GM12878 (cell line): ENCODE data around the gene CSDE1. TPM values are rescaled to one million over a fixed set of nuclear protein-coding genes. Genes with fewer than 3 reads are reported as not detected.

ENCODE experiments used
- ATAC-seq: fragments of 200-7000 bp; cut with Tn5 transposase; 3 replicates; pipeline ENCODE4 v1.9.1; 2020; ENCODE audit warnings: mild to moderate bottlenecking, moderate library complexity
- BruUV-seq: library from RNA; stranded (reverse); fragments of 400-500 nt; replicated peaks from 2 replicates; lab custom pipeline; 2021; lab: Mats Ljungman, UMichigan
- CTCF ChIA-PET: fragments of 300-600 bp; sonication (Branson Sonifier 250); formaldehyde crosslinking; extraction: SDS; loops from one replicate; lab custom pipeline; 2021; ENCODE audit warnings: inconsistent platforms; lab: Yijun Ruan, JAX
- POLR2A ChIA-PET: fragments of 350-600 bp; formaldehyde crosslinking; extraction: SDS; loops from one replicate; lab custom pipeline; 2021; ENCODE audit warnings: inconsistent platforms; lab: Charles Lee
- RAD21 ChIA-PET: fragments of 300-600 bp; sonication (Branson Sonifier 250); formaldehyde crosslinking; loops from one replicate; lab custom pipeline; 2023; ENCODE audit warnings: antibody characterized with exemption; ENCODE audit not compliant: unreplicated experiment; lab: Charles Lee
- SMC1A ChIA-PET: fragments of 300-600 bp; sonication (Branson Sonifier 250); formaldehyde crosslinking; loops from one replicate; lab custom pipeline; 2023; ENCODE audit not compliant: unreplicated experiment, uncharacterized antibody; lab: Charles Lee
- DNase-seq: peaks from one replicate; pipeline ENCODE4 v3.0.0-alpha.2; 2011; ENCODE audit warnings: low read depth, low spot score
- FAIRE-seq: peaks from 3 replicates; lab custom pipeline; 2011; peaks lifted over from hg19 to GRCh38; lab: Jason Lieb, UNC
- H2AFZ ChIP-seq: 2 replicates; pipeline ENCODE4 v1.6.0; 2011; ENCODE audit warnings: low read depth, low read length, control low read depth; ENCODE audit not compliant: control insufficient read depth
- H3K27ac ChIP-seq: 2 replicates; pipeline ENCODE4 v1.5.1; 2011; ENCODE audit warnings: control low read depth; ENCODE audit not compliant: control insufficient read depth, insufficient read depth
- H3K27me3 ChIP-seq, 2 experiments: replicated peaks in 1 of 2; 2 replicates each; pipeline versions ENCODE4 v1.6.0 to v1.6.1; 2011; ENCODE audit warnings: low read length in 1 of 2; ENCODE audit not compliant: control insufficient read depth in 2 of 2, insufficient read depth in 2 of 2
- H3K36me3 ChIP-seq, 2 experiments: 2 replicates each; pipeline ENCODE4 v1.5.1; 2011; ENCODE audit warnings: low read length in 1 of 2; ENCODE audit not compliant: control insufficient read depth in 2 of 2, insufficient read depth in 2 of 2
- H3K4me1 ChIP-seq: 2 replicates; pipeline ENCODE4 v1.6.1; 2011; ENCODE audit warnings: mild to moderate bottlenecking, low read length, moderate library complexity, mixed read lengths; ENCODE audit not compliant: control insufficient read depth, insufficient read depth
- H3K4me2 ChIP-seq: 2 replicates; pipeline ENCODE4 v1.6.0; 2011; ENCODE audit warnings: control low read depth; ENCODE audit not compliant: control insufficient read depth, insufficient read depth
- H3K4me3 ChIP-seq: fragments of 200-600 bp; sonication (generic); 2 replicates; pipeline ENCODE4 v1.5.1; 2016
- H3K79me2 ChIP-seq: 2 replicates; pipeline ENCODE4 v1.6.0; 2011; ENCODE audit warnings: low read length; ENCODE audit not compliant: control insufficient read depth, insufficient read depth
- H3K9ac ChIP-seq: 2 replicates; pipeline ENCODE4 v1.8.0; 2011; ENCODE audit warnings: low read length, control low read depth, mixed read lengths; ENCODE audit not compliant: control insufficient read depth, insufficient read depth
- H3K9me3 ChIP-seq: replicated peaks from 3 replicates; pipeline ENCODE4 v1.5.1; 2011; ENCODE audit warnings: mild to moderate bottlenecking, low read length; ENCODE audit not compliant: control insufficient read depth, insufficient read depth
- H4K20me1 ChIP-seq: 2 replicates; pipeline ENCODE4 v1.6.0; 2011; ENCODE audit not compliant: control insufficient read depth, insufficient read depth
- CBX5 ChIP-seq: sonication (generic); IDR thresholded peaks from 2 replicates; pipeline ENCODE4 v1.6.1; 2016; ENCODE audit warnings: low read depth, moderate library complexity, mild to moderate bottlenecking, inconsistent platforms
- NFYA ChIP-seq: IDR thresholded peaks from 2 replicates; pipeline ENCODE4 v1.6.1; 2011; ENCODE audit warnings: low read depth, mild to moderate bottlenecking, low read length, improper control_type of control experiment, borderline replicate concordance
- RAD21 ChIP-seq: IDR thresholded peaks from 2 replicates; pipeline ENCODE4 v1.6.1; 2011; ENCODE audit warnings: mild to moderate bottlenecking, low read depth, low read length, moderate library complexity; ENCODE audit not compliant: insufficient read depth
- RB1 ChIP-seq: fragments of 450-650 bp; formaldehyde crosslinking; IDR thresholded peaks from 2 replicates; pipeline ENCODE4 v1.6.1; 2017; ENCODE audit warnings: mild to moderate bottlenecking, borderline replicate concordance
- WGBS: methylation state at CpG from one replicate; pipeline ENCODE4 v1.1.6; 2016; ENCODE audit warnings: low lambda C conversion rate; ENCODE audit not compliant: insufficient replicate concordance, insufficient coverage; ENCODE audit errors: missing lambda C conversion rate; 5-methylcytosine and 5-hydroxymethylcytosine counted together
- in situ Hi-C: fragments of 300-500 bp; cut with MboI; formaldehyde crosslinking; loops from 9 replicates; pipeline ENCODE4 v1.14.3; 2018; ENCODE audit warnings: mixed read lengths
- intact Hi-C: fragments of 100-400 bp; cut with micrococcal nuclease; formaldehyde crosslinking; loops from one replicate; pipeline ENCODE4 v1.14.2; 2022; ENCODE audit not compliant: unreplicated experiment
- polyA plus RNA-seq, 11 experiments: library from polyadenylated mRNA; depleted of rRNA in 4 of 11; unstranded in 6 of 11; stranded (reverse) in 5 of 11; fragments of >200 nt; fragmentation: Nextera tagmentation in 4 of 11; fragmentation: Illumina TruSeq in 1 of 11; extraction: Ambion mirVana in 4 of 11; extraction: Trizol in 1 of 11; gene quantifications; 1 replicate in 1 of 11; 2 replicates in 10 of 11; pipeline versions ENCODE4 v1.2.1 to v1.2.3, GENCODE V29; 2011 to 2016; ENCODE audit warnings: inconsistent platforms in 2 of 11, missing spikeins in 2 of 11, low read depth in 1 of 11
- total RNA-seq, 4 experiments: library from RNA; depleted of rRNA in 3 of 4; stranded (reverse); fragments of >200 nt in 3 of 4; fragmentation: Illumina TruSeq in 1 of 4; extraction: Trizol in 1 of 4; gene quantifications; 2 replicates each; pipeline versions ENCODE4 v1.2.1 to v1.2.3, GENCODE V29; 2013 to 2021
- TF ChIP-seq, protein P1 (sequence below): fragments of 450-650 bp; IDR thresholded peaks from 2 replicates; pipeline ENCODE4 v1.6.1; 2016; ENCODE audit warnings: mild to moderate bottlenecking
- TF ChIP-seq, protein P2 (sequence below): IDR thresholded peaks from 2 replicates; pipeline ENCODE4 v1.6.1; 2012; ENCODE audit warnings: low read depth, low read length, improper control_type of control experiment
- TF ChIP-seq, protein P3 (sequence below): IDR thresholded peaks from 2 replicates; pipeline ENCODE4 v1.6.1; 2012; ENCODE audit warnings: low read depth, low read length, improper control_type of control experiment

The CSDE1 gene
- total and polyA plus RNA-seq, 10 of the 15 experiments (the other 5 are each of a cell fraction or from before 2014, with no cell fraction given), result 130 to 390 (median 246) TPM

DNA sequence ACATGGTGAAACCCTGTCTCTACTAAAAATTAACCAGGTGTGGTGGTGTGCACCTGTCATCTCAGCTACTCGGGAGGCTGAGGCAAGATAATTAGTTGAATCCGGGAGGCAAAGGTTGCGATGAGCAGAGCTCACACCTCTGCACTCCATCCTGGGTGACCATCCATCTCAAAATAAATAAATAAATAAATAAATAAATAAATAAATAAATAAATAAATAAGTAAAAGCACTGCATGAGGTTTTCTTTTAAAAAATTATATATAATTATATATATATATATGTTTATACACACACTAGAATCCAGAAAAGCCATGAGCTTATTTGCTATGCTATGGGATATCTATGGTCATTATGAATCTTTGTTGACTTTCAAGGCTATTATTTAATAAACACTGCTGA is 64.8 kb downstream of the CSDE1 start:
- ATAC-seq, result no peak
- ChIA-PET RAD21 (no interaction called here), SMC1A (interaction anchor here (1.0 to 1.5 kb wide), 2 partner anchors 19 to 345 kb away, joined by 3 read pairs; no protein-coding TSS in a partner anchor)
- no peaks in the 10 kb centered on the region for H3K27me3 ChIP-seq
- no peak overlapping the region for H3K4me3 ChIP-seq
- H3K4me1 ChIP-seq, result no peaks in the 10 kb centered on the region
- BruUV-seq, result no TSS peak
- WGBS, result 79% methylated on average over 3 of the region's 3 CpGs
- TF ChIP-seq NFYA (no peak), RB1 (no peak), RAD21 (no peak), CBX5 (no peak)
- TF ChIP-seq, protein P1, sequence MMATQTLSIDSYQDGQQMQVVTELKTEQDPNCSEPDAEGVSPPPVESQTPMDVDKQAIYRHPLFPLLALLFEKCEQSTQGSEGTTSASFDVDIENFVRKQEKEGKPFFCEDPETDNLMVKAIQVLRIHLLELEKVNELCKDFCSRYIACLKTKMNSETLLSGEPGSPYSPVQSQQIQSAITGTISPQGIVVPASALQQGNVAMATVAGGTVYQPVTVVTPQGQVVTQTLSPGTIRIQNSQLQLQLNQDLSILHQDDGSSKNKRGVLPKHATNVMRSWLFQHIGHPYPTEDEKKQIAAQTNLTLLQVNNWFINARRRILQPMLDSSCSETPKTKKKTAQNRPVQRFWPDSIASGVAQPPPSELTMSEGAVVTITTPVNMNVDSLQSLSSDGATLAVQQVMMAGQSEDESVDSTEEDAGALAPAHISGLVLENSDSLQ, result no peak
- TF ChIP-seq, protein P2, sequence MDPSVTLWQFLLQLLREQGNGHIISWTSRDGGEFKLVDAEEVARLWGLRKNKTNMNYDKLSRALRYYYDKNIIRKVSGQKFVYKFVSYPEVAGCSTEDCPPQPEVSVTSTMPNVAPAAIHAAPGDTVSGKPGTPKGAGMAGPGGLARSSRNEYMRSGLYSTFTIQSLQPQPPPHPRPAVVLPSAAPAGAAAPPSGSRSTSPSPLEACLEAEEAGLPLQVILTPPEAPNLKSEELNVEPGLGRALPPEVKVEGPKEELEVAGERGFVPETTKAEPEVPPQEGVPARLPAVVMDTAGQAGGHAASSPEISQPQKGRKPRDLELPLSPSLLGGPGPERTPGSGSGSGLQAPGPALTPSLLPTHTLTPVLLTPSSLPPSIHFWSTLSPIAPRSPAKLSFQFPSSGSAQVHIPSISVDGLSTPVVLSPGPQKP, result no peak
- TF ChIP-seq, protein P3, sequence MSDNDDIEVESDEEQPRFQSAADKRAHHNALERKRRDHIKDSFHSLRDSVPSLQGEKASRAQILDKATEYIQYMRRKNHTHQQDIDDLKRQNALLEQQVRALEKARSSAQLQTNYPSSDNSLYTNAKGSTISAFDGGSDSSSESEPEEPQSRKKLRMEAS, result no peak
- TF ChIP-seq, all 136 proteins: peak for 0
- ChIA-PET POLR2A (no interaction called here), CTCF (interaction anchor here (0.9 to 1.8 kb wide), 2 partner anchors 24 to 27 kb away, joined by 3 to 4 read pairs; partner anchors contain the start of gene DENND2C)
- intact Hi-C loops (no loop called here), in situ Hi-C loops (no loop called here)
- no peak for DNase-seq
- no peak overlapping the region for H3K9ac ChIP-seq
- H3K4me2 ChIP-seq, result no peak overlapping the region
- no peak overlapping the region for H3K27ac ChIP-seq
- no peaks in the 10 kb centered on the region for H4K20me1 ChIP-seq
- H3K36me3 ChIP-seq, result no peaks in the 10 kb centered on the region
- no peak for FAIRE-seq
- no peak overlapping the region for H2AFZ ChIP-seq
- H3K79me2 ChIP-seq, result no peaks in the 10 kb centered on the region
- no peaks in the 10 kb centered on the region for H3K9me3 ChIP-seq
